Kidney glomerular epithelial cell (primary cell): Measurements from ENCODE around the gene RRP1B.

Experiments
- DNase-seq: peaks from one replicate; lab custom pipeline; 2025; lab: John Stamatoyannopoulos, UW

The RRP1B gene

GRCh38 chr21:43721206-43721605 lies 61.8 kb downstream of the RRP1B start:
- no peak for DNase-seq

GRCh38 chr21:43721939-43722338 lies 62.6 kb downstream of the RRP1B start:
- no peak for DNase-seq

- no peak for DNase-seq
Observed at GRCh38 chr21:43723648-43724047, 64.3 kb downstream of the RRP1B start.

GRCh38 chr21:43726686-43727518 lies 67.5 kb downstream of the RRP1B start:
- DNase-seq: no peak

GRCh38 chr21:43727519-43728153 lies 68.3 kb downstream of the RRP1B start:
- no peak for DNase-seq

DNA sequence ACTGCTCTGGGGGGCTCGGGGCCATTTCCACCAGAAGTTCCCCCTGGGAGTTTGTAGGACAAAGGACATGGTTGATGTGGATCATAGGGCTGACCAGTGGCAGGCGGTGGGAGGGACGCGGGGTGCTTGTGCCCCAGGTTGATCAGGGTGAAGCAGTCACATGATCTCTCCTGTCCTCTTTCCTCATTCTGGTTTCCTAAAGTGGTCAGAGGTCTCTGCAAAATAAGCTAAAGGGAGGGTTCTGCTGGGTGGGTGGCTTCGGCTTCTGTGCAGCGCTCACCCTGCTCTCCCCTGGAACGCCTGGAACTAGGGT lies 68.8 kb downstream of the RRP1B start:
- DNase-seq: no peak

GRCh38 chr21:43728467-43729390 lies 69.4 kb downstream of the RRP1B start:
- peak; percentile 95 for DNase-seq

DNA sequence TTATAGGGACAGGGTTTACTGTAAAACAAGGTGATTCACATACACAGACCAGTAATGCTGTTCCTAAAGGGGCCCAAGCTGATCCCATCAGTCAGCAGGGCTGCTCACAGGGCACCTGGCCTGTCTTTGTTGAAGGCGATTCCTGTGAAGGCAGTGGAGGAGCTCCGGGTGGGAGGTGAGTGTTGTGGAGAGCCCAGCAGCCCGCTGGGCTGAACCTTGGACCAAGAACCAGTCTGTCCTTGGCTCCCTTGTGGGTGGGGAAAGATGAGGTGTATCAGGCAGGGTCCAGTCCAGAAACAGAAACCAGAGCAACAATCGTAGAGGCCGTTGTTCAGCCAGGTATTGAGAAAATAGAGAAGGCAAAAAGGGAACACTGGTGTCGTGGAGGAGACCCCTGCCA lies 72.1 kb downstream of the RRP1B start:
- DNase-seq: no peak

DNA sequence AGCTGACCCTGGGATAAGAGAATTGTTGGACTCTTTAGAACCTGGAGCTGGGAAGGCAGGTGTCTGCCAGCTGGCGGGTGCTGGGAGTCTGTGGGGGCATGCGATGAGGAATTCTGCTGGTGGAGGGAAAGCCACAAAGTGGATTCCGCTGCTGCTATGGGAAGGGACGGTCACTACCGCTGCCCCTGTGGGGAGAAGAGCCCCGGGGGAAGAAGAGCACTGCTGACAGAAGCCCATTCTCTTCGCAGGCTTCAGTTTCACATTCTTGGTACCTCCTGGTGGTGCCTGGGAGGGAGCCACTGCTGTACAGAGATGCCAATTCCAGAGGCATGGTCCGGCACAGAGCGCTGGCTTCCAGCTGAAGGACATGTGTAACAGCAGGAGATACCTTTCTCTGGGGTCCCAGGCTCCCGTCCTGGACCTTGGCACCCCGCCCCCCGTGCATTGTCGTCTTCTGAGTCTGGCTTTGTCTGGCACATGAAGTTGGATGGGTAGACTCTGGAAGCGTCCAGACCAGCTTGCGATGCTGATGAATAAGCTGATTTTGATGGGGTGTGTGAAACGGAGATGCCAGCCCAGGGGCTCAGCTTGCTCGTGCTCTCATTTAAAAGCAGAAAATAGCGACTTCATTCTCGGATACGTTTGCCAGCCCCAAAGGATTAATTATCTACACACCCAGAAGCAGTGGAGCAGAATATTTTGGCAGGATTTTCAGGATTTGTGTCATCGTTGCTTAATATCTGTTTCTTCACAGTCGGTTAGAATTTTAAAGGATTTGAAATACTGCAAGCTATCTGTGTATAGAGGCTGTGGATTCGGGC lies 72.7 kb downstream of the RRP1B start:
- peak; percentile 72 for DNase-seq

DNA sequence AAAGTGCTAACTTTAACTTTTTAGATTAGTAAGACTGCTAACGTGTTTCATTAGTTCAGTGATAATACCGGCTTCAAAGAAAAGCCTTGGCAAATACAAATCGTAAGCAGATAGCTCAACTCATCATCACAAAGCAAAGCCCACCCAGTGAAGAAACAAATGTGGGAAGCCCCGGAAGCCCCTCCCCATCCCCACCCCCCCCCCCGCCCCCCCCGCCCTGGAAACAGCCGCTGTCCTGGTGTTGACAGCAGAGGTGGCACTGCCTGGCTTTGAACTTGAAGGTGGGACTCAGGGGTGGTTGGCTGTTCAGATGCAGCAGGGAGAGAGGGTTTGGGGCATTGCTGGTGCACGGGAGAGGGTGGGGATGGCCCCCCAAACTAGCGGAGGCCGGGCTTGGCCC lies 73.7 kb downstream of the RRP1B start:
- no peak for DNase-seq

DNA sequence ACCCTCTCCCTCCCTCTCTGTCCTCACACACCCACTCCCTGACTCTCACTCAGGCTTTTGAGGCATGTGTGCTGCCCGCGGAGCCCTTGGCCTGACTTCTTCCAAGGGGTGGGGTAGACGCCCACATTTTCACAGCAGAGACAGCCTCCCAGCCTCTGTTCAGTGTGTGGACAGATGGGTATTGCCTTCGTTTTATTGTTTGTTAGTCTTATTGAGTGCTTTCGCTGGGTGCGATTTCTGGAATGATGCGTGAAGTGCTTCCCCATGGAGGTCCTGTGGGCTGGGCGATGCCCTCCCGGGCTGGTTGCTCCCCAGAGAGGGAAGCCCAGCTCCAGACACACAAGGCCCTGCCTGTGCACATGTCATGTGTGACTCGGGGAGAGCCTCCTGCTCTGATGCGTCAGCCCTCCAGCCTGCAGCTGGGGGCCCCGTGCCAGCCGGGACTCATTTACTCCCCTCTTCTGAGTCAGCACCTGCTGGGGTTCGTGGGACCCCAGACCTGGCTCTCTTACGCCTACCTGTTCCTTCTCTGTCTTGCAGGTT lies 74.2 kb downstream of the RRP1B start:
- DNase-seq: peak; percentile 35

DNA sequence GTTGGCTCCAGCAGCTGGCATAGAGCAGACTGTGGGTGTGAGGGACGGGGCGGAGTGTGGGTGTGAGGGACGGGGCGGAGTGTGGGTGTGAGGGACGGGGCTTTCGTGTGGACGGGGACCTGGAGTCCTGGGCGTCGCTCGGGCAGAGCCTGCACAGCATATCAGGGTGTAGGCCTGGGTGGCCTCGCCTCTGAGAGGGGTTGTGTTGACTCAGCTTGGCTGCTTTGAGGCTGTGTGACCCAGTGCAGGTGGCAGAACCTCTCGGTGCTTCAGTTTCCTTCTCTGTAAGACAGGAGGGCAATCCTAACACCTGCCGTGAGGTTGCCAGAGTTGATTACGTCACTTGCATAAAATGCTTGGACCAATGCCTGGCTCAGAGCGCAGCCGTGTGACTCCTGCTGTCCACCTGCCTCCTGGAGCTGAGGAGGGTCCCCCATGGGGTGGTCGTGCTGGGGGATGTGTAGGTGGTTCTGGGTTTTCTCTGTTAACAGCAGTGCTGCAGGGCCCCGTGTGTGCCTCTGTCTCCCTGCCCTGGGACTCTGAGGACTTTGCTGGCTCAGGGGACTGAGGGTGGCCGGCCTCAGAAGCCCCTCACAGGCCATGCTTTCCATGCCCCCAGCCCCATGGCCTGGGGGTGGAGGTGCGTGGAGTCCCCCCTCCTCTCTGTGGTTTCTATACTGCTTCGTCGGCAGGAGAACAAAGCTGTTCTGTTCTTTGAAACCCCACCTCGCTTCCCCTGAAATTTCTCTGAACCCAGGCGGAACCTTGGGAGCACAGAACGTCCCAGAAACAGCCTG lies 75.0 kb downstream of the RRP1B start:
- DNase-seq: no peak

DNA sequence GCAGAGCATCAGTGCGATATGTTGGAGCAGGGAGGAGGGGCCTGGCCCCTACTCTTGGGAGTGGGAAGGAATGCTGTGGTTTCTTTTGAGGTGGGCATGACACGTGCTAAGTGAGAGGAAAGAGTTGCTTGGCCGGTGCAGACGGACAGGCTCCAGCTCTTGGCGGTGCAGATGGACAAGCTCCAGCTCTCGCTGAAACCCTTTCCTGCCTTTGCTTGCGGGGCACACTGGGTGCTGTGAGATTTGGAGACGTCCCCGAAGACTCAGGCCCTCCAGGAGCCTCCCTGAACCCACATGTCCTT lies 75.5 kb downstream of the RRP1B start:
- DNase-seq: no peak

DNA sequence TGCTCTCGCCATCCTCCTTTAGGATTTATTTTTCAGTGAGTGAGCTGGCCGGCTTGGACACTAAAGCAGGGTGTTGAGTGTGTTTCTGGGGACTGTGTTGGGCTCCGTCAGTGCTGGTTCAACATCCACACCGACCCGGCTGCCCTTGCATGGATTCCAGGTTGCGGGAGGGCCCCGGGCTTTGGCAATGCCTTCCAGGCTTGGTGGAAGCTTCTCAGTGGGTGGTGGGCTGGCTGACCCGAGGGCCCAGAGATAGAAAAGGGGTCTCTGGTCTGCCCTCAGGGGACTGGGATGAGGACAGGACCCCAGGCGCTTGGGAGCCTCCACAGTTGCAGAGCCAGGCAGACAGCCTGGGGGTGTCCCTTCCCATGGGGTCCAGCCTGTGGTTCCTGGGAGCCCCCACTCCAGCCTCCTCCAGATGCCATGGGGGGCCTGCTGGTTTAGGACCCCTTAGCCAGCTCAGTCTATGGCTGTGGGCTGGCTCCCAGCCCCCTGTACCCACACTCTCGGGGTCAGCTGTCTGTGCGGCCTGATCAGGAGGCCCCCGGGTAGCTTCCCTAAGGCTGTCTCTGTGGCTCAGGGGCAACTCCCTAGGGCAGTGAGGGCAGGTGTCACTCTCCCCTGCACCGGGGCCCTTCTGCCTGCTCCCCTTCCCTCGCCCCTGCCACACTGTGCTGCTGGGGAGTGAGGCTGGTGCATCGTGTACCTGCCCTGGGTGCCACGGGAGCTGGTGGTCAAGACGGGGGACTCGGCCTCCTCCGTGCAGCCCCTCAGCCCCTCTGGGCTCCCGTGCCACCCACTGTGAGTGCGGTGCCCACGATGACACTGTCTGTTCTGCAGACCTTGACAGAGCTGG lies 76.1 kb downstream of the RRP1B start:
- DNase-seq: no peak

- DNase-seq: no peak
Observed at GRCh38 chr21:43736224-43736883, 77.0 kb downstream of the RRP1B start.

GRCh38 chr21:43737158-43737950 lies 78.0 kb downstream of the RRP1B start:
- peak; percentile 11 for DNase-seq

DNA sequence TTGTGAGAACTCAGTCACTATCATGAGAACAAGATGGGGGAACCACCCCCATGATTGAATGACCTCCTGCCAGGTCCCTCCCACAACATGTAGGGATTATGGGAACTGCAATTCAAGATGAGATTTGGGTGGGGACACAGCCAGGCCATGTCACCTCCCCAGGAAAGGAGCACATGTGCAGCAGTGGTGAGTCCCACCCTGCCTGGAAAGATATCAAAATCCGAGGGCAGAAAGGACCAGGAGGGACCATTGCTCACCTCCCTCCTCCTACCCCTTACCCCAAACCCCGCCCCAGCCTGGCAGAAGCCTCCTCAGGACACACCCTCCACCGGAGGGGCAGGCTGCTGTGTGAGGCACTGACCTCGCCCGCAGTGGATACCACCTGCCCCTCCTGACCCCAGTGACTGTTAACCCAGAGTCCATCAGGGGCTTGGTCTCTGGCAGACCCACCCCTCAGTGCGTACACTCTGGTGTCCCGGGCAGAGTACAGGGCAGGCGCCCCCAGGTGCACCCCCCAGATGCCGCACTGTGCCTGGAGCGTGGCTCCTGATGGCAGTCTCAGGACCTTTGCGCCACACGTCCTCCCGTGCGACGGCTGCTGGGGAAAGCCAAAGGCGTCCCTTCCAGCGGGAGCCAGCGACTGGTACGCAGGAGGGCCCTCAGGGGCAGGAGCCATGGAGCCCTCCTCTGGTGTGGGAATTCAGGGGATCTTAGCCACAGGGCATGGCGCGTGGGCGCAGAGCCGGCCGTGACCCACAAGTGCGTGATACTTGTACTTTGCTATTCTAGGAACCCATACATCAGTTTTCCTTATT lies 80.5 kb downstream of the RRP1B start:
- no peak for DNase-seq
